ENCODE data around the gene CARM1. TPM values are rescaled to one million over a fixed set of nuclear protein-coding genes. Genes with fewer than 3 reads are reported as not detected.
A peak's percentile ranks its signal among the peaks of the same experiment; 100 is the strongest.
"Not testable (repeated sequence)": the region's sequence is repeated elsewhere in the genome, so short reads cannot be mapped to it uniquely, and the experiment has no call there.

Gene CARM1
- total RNA-seq, 3 donors from 2014 or later: 49.1 to 54.3 (median 49.7) TPM

DNA sequence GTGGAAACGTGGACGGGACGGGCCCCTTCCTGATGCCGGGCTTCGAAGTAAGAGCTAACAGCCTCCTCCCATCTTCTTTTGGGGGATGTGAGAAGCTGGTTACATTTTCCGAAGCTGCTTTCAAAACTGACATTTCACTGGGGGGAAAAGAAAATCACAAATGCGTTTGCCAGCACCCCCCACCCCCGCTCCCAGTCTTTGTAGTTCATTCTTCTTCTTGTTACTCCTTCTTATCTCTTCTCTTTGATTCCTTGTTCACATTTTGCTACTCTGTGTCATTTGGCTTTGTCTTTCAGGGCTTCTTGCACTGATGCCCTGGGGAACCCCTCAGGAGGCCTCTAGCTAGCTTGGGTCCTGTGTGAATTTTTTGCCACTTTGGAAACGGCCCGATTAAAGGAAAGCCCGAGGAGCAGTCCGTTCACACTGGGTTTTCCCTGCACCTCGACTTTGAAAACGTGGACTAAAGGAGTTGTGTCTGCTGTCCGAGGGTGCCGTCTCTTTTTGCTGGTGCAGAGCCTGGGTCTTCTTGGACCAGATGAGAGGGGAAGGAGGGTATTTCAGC lies 1.3 kb downstream of the CARM1 start:
- ATAC-seq (no peak), DNase-seq (no peak)

DNA sequence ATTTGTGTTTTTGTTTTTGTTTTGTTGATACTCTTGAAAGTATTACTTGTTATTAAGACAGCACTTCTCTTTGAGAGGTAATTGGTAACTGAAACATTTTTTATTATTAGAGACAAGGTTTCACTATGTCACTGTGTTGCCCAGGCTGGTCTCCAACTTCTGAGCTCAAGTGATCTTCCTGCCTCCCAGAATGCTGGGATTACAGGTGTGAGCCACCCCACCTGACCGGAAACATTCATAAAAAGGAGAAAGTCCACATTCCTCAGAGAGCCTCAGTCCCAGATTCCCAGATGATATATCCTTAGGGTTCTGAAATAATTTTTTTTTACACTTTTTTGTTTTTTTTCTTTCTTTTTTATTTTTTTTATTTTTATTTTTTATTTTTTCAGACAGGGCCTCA lies 2.7 kb downstream of the CARM1 start:
- H3K4me1 ChIP-seq (ENCODE audit: low read depth): peaks cover 25% of the 10 kb centered on the region
- TF ChIP-seq, protein P1, sequence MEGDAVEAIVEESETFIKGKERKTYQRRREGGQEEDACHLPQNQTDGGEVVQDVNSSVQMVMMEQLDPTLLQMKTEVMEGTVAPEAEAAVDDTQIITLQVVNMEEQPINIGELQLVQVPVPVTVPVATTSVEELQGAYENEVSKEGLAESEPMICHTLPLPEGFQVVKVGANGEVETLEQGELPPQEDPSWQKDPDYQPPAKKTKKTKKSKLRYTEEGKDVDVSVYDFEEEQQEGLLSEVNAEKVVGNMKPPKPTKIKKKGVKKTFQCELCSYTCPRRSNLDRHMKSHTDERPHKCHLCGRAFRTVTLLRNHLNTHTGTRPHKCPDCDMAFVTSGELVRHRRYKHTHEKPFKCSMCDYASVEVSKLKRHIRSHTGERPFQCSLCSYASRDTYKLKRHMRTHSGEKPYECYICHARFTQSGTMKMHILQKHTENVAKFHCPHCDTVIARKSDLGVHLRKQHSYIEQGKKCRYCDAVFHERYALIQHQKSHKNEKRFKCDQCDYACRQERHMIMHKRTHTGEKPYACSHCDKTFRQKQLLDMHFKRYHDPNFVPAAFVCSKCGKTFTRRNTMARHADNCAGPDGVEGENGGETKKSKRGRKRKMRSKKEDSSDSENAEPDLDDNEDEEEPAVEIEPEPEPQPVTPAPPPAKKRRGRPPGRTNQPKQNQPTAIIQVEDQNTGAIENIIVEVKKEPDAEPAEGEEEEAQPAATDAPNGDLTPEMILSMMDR (IDR thresholded peaks at IDR 0.05): no peak
- H3K36me3 ChIP-seq (ENCODE audit: low read depth): peaks cover 3% of the 10 kb centered on the region
- intact Hi-C loops (cut with DNase I, micrococcal nuclease): no loop called here
- DNase-seq (peak in 1 of 3 donors; percentile 59), ATAC-seq (no peak)
- H3K4me3 ChIP-seq: no peak overlapping the region
- H3K9me3 ChIP-seq: no peaks in the 10 kb centered on the region

More for the DNA sequence above, 1.3 kb downstream of the CARM1 start:
- no peaks in the 10 kb centered on the region for H3K9me3 ChIP-seq
- intact Hi-C loops (cut with DNase I, micrococcal nuclease): no loop called here
- H3K4me3 ChIP-seq: peak overlapping the region; percentile 83
- peaks cover 3% of the 10 kb centered on the region for H3K36me3 ChIP-seq (ENCODE audit: low read depth)
- TF ChIP-seq, protein P1 (IDR thresholded peaks at IDR 0.05): no peak
- peaks cover 19% of the 10 kb centered on the region for H3K4me1 ChIP-seq (ENCODE audit: low read depth)

DNA sequence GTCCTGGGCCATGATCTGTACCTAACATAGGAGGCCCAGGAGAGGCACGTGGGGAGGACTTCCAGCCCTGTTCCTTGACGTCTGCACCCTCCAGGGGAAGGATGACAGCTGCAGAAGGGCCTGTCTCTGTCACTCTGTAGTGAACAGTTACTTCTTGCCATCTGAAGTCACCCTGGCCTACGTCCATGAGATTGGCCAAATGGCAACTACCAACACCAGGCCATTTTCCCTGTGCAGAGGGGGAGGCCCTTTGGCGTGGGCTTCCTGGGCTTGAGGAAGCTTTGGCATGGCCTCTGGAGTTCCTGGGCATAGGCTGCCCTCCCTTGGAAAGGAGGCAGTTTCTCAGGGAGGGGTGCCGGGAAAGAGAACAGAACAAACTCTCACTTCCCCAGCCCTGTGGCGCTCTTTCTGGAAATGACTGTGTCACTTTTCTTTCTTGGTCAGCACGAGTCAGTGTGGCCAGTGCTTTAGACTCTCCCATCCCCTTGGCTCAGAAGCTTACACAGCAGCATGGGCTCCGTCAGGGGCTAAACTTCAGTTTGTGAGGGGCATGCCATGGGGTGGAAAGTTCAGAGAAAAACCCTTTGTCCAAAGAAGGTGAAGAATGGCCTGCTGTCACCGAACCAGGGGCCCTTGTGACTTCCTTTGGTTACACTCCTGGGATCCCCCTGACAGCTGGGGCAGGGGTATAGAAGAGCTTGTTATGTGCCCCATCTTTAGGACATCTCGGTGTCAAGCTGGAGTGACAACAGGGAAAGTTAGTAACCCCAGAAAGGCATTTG lies 5.3 kb downstream of the CARM1 start:
- ATAC-seq: no peak
- intact Hi-C loops (cut with DNase I, micrococcal nuclease): no loop called here
- H3K9me3 ChIP-seq: no peaks in the 10 kb centered on the region
- H3K36me3 ChIP-seq (ENCODE audit: low read depth): no peaks in the 10 kb centered on the region
- H3K4me1 ChIP-seq (ENCODE audit: low read depth): peaks cover 22% of the 10 kb centered on the region
- DNase-seq: no peak
- TF ChIP-seq, protein P1 (IDR thresholded peaks at IDR 0.05): no peak
- no peak overlapping the region for H3K4me3 ChIP-seq

DNA sequence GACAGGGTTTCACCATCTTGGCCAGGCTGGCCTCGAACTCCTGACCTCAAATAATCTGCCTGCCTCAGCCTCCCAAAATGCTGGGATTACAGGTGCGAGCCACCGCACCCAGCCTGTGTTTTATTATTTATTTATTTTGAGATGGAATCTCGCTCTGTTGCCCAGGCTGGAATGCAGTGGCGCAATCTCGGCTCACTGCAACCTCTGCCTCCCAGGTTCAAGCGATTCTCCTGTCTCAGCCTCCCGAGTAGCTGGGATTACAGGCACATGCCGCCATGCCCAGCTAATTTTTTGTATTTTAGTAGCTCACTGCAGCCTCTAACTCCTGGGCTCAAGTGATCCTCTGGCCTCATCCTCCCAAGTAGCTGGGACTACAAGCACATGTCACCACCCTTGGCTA lies 6.3 kb downstream of the CARM1 start:
- intact Hi-C loops (cut with DNase I, micrococcal nuclease); H3K4me3 ChIP-seq; DNase-seq; H3K36me3 ChIP-seq (ENCODE audit: low read depth); H3K9me3 ChIP-seq; ATAC-seq: not testable (repeated sequence)
- peaks cover 22% of the 10 kb centered on the region for H3K4me1 ChIP-seq (ENCODE audit: low read depth)

DNA sequence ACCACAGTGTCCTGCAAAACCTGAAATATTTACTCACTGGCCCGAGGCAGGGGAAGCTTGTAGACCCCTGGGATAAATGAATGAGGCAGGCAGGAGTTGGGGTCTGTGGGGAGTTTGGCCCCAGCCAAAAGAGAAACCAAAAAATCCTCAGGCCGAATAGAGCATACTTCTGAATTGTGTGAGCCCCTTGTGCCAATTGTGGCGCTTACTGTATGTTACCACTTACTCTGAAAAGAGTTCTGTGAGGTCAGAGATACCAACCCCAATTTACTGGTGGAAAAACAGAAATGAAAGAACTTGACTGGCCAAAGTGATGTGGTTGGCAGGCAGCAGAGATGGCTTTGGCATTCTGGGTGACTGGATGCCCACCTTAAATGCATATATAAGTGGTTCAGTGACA lies 6.9 kb downstream of the CARM1 start:
- Histone ChIP-seq H3K4me3 (no peak overlapping the region), H3K9me3 (no peaks in the 10 kb centered on the region), H3K36me3 (ENCODE audit: low read depth) (no peaks in the 10 kb centered on the region), H3K4me1 (ENCODE audit: low read depth) (peaks cover 19% of the 10 kb centered on the region)
- TF ChIP-seq, protein P1 (IDR thresholded peaks at IDR 0.05): no peak
- DNase-seq: no peak
- intact Hi-C loops (cut with DNase I, micrococcal nuclease): no loop called here
- no peak for ATAC-seq

DNA sequence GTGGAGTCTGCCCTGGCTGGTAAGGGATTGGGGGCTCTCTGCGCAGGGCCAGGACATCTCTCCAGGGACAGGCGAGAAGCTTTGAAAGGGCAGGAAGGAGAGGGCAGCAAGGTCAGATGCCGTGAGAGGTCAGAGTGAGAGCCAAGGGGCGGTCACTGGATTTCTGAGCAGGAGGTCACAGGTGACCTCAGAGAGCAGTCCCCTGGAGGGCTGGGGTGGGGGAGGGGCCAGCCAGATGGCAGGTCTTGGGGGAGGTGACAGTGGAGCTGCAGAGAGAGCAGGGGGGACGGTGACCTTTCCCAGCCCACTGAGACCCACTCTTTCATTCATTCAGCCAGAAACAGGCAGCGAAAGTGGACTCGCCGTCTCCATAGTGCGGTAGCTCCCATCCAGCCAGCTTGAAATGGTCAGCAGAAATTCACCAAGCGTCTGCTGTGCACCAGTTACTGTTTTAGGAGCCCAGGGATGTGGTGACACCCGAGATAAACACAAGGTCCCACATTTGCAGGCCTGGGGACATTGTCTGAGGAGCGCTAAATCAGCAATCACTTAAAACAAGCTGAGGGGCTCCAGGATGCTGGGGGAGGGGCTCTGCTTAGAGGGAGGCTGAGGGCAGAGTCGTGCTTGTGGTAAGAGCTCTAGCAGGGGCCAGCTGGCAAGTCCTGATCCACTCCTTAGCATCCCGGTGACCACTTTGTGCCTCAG lies 10.2 kb downstream of the CARM1 start:
- intact Hi-C loops (cut with DNase I, micrococcal nuclease): no loop called here
- DNase-seq (no peak), ATAC-seq (no peak)
- no peaks in the 10 kb centered on the region for H3K36me3 ChIP-seq (ENCODE audit: low read depth)
- no peak overlapping the region for H3K4me3 ChIP-seq
- no peaks in the 10 kb centered on the region for H3K9me3 ChIP-seq
- TF ChIP-seq, protein P1 (IDR thresholded peaks at IDR 0.05): no peak
- peaks cover 12% of the 10 kb centered on the region for H3K4me1 ChIP-seq (ENCODE audit: low read depth)

All from mucosa of descending colon (tissue), 3 donors.